Neural progenitor cell (in vitro differentiated cells): ENCODE results near the gene TWF2. TPM values are rescaled to one million over a fixed set of nuclear protein-coding genes. Genes with fewer than 3 reads are reported as not detected.

Experiments used
- DNase-seq: peaks from one replicate; pipeline ENCODE4 v3.0.0-alpha.2; 2016; ENCODE audit warnings: low spot score
- H2AFZ ChIP-seq: fragments of 200-600 bp; sonication (generic); replicated peaks from 2 replicates; pipeline ENCODE4 v1.6.1; 2016; ENCODE audit warnings: antibody characterized with exemption
- H3F3A ChIP-seq: fragments of 200-600 bp; sonication (generic); 2 replicates; pipeline ENCODE4 v1.6.1; 2016; ENCODE audit warnings: antibody characterized with exemption, low read depth
- H3K27ac ChIP-seq: fragments of 200-600 bp; sonication (generic); 2 replicates; pipeline ENCODE4 v1.5.1; 2016; ENCODE audit warnings: mild to moderate bottlenecking
- H3K27me3 ChIP-seq: fragments of 200-600 bp; sonication (generic); 2 replicates; pipeline ENCODE4 v1.6.1; 2016; ENCODE audit warnings: mild to moderate bottlenecking, moderate library complexity
- H3K36me3 ChIP-seq: fragments of 200-600 bp; sonication (generic); 2 replicates; pipeline ENCODE4 v1.5.1; 2016
- H3K4me1 ChIP-seq: fragments of 200-600 bp; sonication (generic); 2 replicates; pipeline ENCODE4 v1.6.1; 2016; ENCODE audit warnings: mixed run types
- H3K4me2 ChIP-seq: fragments of 200-600 bp; sonication (generic); 2 replicates; pipeline ENCODE4 v1.6.1; 2016
- H3K4me3 ChIP-seq: fragments of 200-600 bp; sonication (generic); 2 replicates; pipeline ENCODE4 v1.5.1; 2016
- H3K79me2 ChIP-seq: fragments of 200-600 bp; sonication (generic); 2 replicates; pipeline ENCODE4 v1.6.1; 2016; ENCODE audit warnings: low read depth
- H3K9ac ChIP-seq: fragments of 200-600 bp; sonication (generic); 2 replicates; pipeline ENCODE4 v1.6.1; 2016
- H3K9me3 ChIP-seq: fragments of 200-600 bp; sonication (generic); 2 replicates; pipeline ENCODE4 v1.5.1; 2016; ENCODE audit warnings: low read depth
- H4K20me1 ChIP-seq: fragments of 200-600 bp; sonication (generic); 2 replicates; pipeline ENCODE4 v1.6.1; 2016; ENCODE audit warnings: low read depth
- H3K27ac Mint-ChIP-seq: 3 replicates; pipeline ENCODE4 v1.8.0; 2021; ENCODE audit warnings: mixed read lengths
- H3K27me3 Mint-ChIP-seq: 2 replicates; pipeline ENCODE4 v1.8.0; 2022; ENCODE audit warnings: low read depth, mild to moderate bottlenecking, inconsistent platforms, moderate library complexity, mixed read lengths; ENCODE audit not compliant: insufficient read depth
- H3K36me3 Mint-ChIP-seq: 3 replicates; pipeline ENCODE4 v1.8.0; 2021; ENCODE audit warnings: mixed read lengths
- H3K4me1 Mint-ChIP-seq: 3 replicates; pipeline ENCODE4 v1.8.0; 2021; ENCODE audit warnings: mixed read lengths
- H3K4me3 Mint-ChIP-seq: 3 replicates; pipeline ENCODE4 v1.8.0; 2021; ENCODE audit warnings: mild to moderate bottlenecking, moderate library complexity, mixed read lengths
- H3K9me3 Mint-ChIP-seq: 3 replicates; pipeline ENCODE4 v1.8.0; 2020; ENCODE audit warnings: mixed read lengths
- CTCF ChIP-seq: fragments of 200-600 bp; sonication (generic); IDR thresholded peaks from 2 replicates; pipeline ENCODE4 v1.5.1; 2017; ENCODE audit warnings: antibody characterized with exemption, mild to moderate bottlenecking
- EZH2 ChIP-seq: fragments of 200-600 bp; sonication (generic); IDR thresholded peaks from 2 replicates; pipeline ENCODE4 v1.6.1; 2017; ENCODE audit warnings: antibody characterized with exemption, mild to moderate bottlenecking, moderate library complexity
- EZH2phosphoT487 ChIP-seq: fragments of 200-600 bp; sonication (generic); IDR thresholded peaks from 2 replicates; pipeline ENCODE4 v1.6.1; 2017; ENCODE audit warnings: antibody characterized with exemption
- total RNA-seq: library from RNA; depleted of rRNA; stranded (reverse); fragments of >200 nt; gene quantifications from 2 replicates; pipeline ENCODE4 v1.2.3, GENCODE V29; 2015; ENCODE audit warnings: low replicate concordance

Gene TWF2
- total RNA-seq, 1 donor from 2014 or later: 21.9 TPM

GRCh38 chr3:52240886-52241370 lies 2.0 kb upstream of the TWF2 start:
- no peaks in the 10 kb centered on the region for H3K36me3 Mint-ChIP-seq
- peaks cover 30% of the 10 kb centered on the region for H3K27me3 ChIP-seq
- no peak overlapping the region for H3K4me3 ChIP-seq
- no peaks in the 10 kb centered on the region for H3K9me3 Mint-ChIP-seq
- H3K27me3 Mint-ChIP-seq: peaks cover 14% of the 10 kb centered on the region
- no peak for TF ChIP-seq CTCF
- no peak for TF ChIP-seq EZH2
- TF ChIP-seq EZH2phosphoT487: no peak
- H3K4me1 ChIP-seq: peaks cover 8% of the 10 kb centered on the region
- peak overlapping the region; percentile 97 for H3K4me3 Mint-ChIP-seq
- no peak for DNase-seq
- no peaks in the 10 kb centered on the region for H3K9me3 ChIP-seq
- no peak overlapping the region for H2AFZ ChIP-seq
- H3K9ac ChIP-seq: no peak overlapping the region
- H3F3A ChIP-seq: peaks cover 10% of the 10 kb centered on the region
- H3K27ac Mint-ChIP-seq: no peak overlapping the region
- H3K27ac ChIP-seq: no peak overlapping the region
- H4K20me1 ChIP-seq: peaks cover 10% of the 10 kb centered on the region
- no peak overlapping the region for H3K4me2 ChIP-seq
- H3K4me1 Mint-ChIP-seq: peaks cover 29% of the 10 kb centered on the region
- H3K36me3 ChIP-seq: no peaks in the 10 kb centered on the region
- peaks cover 7% of the 10 kb centered on the region for H3K79me2 ChIP-seq

GRCh38 chr3:52240059-52240885 lies 1.3 kb upstream of the TWF2 start:
- no peaks in the 10 kb centered on the region for H3K36me3 Mint-ChIP-seq
- H3K4me2 ChIP-seq: peak overlapping the region; percentile 88
- peak overlapping the region; percentile 87 for H3K4me3 ChIP-seq
- no peak overlapping the region for H3K27ac Mint-ChIP-seq
- no peak overlapping the region for H3K27ac ChIP-seq
- no peaks in the 10 kb centered on the region for H3K36me3 ChIP-seq
- H3K9me3 Mint-ChIP-seq: no peaks in the 10 kb centered on the region
- H3K9ac ChIP-seq: no peak overlapping the region
- TF ChIP-seq EZH2: no peak
- H3K4me1 Mint-ChIP-seq: peaks cover 29% of the 10 kb centered on the region
- peak overlapping the region; percentile 97 for H3K4me3 Mint-ChIP-seq
- no peak overlapping the region for H2AFZ ChIP-seq
- DNase-seq: no peak
- peaks cover 8% of the 10 kb centered on the region for H3K4me1 ChIP-seq
- peaks cover 14% of the 10 kb centered on the region for H3K27me3 Mint-ChIP-seq
- peaks cover 7% of the 10 kb centered on the region for H3K79me2 ChIP-seq
- no peaks in the 10 kb centered on the region for H3K9me3 ChIP-seq
- peaks cover 10% of the 10 kb centered on the region for H4K20me1 ChIP-seq
- H3K27me3 ChIP-seq: peaks cover 23% of the 10 kb centered on the region
- peaks cover 7% of the 10 kb centered on the region for H3F3A ChIP-seq

GRCh38 chr3:52238193-52238760 lies 681 bp downstream of the TWF2 start:
- no peaks in the 10 kb centered on the region for H3K9me3 Mint-ChIP-seq
- Histone ChIP-seq H3K9me3 (no peaks in the 10 kb centered on the region), H3K9ac (no peak overlapping the region), H3K79me2 (peaks cover 7% of the 10 kb centered on the region), H3K4me2 (peak overlapping the region; percentile 88), H3K4me1 (peaks cover 8% of the 10 kb centered on the region), H2AFZ (peak overlapping the region; percentile 90), H3F3A (no peaks in the 10 kb centered on the region), H4K20me1 (peaks cover 10% of the 10 kb centered on the region), H3K36me3 (no peaks in the 10 kb centered on the region), H3K27ac (no peak overlapping the region), H3K4me3 (peak overlapping the region; percentile 87), H3K27me3 (peaks cover 3% of the 10 kb centered on the region)
- no peaks in the 10 kb centered on the region for H3K36me3 Mint-ChIP-seq
- peaks cover 29% of the 10 kb centered on the region for H3K4me1 Mint-ChIP-seq
- H3K27ac Mint-ChIP-seq: peak overlapping the region; percentile 95
- peak; percentile 37 for DNase-seq
- peaks cover 7% of the 10 kb centered on the region for H3K27me3 Mint-ChIP-seq
- peak overlapping the region; percentile 97 for H3K4me3 Mint-ChIP-seq
- TF ChIP-seq EZH2phosphoT487 (no peak), EZH2 (no peak), CTCF (no peak)
